ENCODE results near the gene TTC7B. TPM values are rescaled to one million over a fixed set of nuclear protein-coding genes. Genes with fewer than 3 reads are reported as not detected.

The TTC7B gene
- total RNA-seq, 1 donor from 2014 or later = 20.6 TPM

DNA sequence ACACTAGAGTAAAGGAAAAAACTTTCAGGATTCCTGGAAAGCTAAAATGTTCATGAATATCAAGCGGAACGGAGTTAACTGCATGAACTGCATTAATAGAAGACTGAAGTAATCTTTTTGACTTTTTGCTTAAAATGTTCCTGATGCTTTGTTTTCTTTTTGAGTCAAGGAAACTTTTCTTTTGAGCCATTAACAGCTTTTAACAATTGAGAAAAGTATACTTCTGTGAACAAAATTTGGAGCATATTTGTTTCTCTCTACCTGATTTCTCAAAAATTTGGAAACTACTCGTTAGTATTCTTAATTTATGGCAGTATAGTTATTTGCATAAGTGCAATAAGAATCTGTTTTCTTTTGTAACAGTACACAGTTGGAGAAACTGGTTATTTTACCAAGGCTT lies 340.9 kb downstream of the TTC7B start:
- Mint-ChIP-seq H3K36me3 (no peaks in the 10 kb centered on the region), H3K9me3 (peaks cover 56% of the 10 kb centered on the region), H3K4me1 (no peaks in the 10 kb centered on the region), H3K27me3 (ENCODE audit: insufficient read depth, low read depth) (peaks cover 4% of the 10 kb centered on the region), H3K4me3 (no peak overlapping the region), H3K27ac (no peak overlapping the region)
- Histone ChIP-seq H3K27me3 (no peaks in the 10 kb centered on the region), H3K4me3 (no peak overlapping the region), H2AFZ (replicated peaks) (no peak overlapping the region), H4K20me1 (ENCODE audit: low read depth) (no peaks in the 10 kb centered on the region), H3K4me2 (no peak overlapping the region), H3F3A (ENCODE audit: low read depth) (no peaks in the 10 kb centered on the region), H3K9me3 (ENCODE audit: low read depth) (peaks cover 15% of the 10 kb centered on the region), H3K27ac (no peak overlapping the region), H3K4me1 (no peaks in the 10 kb centered on the region), H3K79me2 (ENCODE audit: low read depth) (no peaks in the 10 kb centered on the region), H3K36me3 (no peaks in the 10 kb centered on the region), H3K9ac (no peak overlapping the region)
- TF ChIP-seq EZH2 (IDR thresholded peaks at IDR 0.05) = no peak
- TF ChIP-seq, protein P1, sequence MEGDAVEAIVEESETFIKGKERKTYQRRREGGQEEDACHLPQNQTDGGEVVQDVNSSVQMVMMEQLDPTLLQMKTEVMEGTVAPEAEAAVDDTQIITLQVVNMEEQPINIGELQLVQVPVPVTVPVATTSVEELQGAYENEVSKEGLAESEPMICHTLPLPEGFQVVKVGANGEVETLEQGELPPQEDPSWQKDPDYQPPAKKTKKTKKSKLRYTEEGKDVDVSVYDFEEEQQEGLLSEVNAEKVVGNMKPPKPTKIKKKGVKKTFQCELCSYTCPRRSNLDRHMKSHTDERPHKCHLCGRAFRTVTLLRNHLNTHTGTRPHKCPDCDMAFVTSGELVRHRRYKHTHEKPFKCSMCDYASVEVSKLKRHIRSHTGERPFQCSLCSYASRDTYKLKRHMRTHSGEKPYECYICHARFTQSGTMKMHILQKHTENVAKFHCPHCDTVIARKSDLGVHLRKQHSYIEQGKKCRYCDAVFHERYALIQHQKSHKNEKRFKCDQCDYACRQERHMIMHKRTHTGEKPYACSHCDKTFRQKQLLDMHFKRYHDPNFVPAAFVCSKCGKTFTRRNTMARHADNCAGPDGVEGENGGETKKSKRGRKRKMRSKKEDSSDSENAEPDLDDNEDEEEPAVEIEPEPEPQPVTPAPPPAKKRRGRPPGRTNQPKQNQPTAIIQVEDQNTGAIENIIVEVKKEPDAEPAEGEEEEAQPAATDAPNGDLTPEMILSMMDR (IDR thresholded peaks at IDR 0.05) = no peak
- no peak for TF ChIP-seq EZH2phosphoT487 (IDR thresholded peaks at IDR 0.05)
- no peak for DNase-seq (ENCODE audit: low spot score)

Other genes with a start within 250 kb of the TTC7B start
- 6.1 and 8.3 TPM in 2 replicates for gene RPS6KA5, start 244.2 kb upstream of the TTC7B start, total RNA-seq (ENCODE audit: low replicate concordance)

All from neural progenitor cell (in vitro differentiated cells).